ENCODE data around the gene GJE1.

GRCh38 chr6:142118925-142119324, 13.8 kb upstream of the GJE1 start:
- TF ChIP-seq, protein P1, sequence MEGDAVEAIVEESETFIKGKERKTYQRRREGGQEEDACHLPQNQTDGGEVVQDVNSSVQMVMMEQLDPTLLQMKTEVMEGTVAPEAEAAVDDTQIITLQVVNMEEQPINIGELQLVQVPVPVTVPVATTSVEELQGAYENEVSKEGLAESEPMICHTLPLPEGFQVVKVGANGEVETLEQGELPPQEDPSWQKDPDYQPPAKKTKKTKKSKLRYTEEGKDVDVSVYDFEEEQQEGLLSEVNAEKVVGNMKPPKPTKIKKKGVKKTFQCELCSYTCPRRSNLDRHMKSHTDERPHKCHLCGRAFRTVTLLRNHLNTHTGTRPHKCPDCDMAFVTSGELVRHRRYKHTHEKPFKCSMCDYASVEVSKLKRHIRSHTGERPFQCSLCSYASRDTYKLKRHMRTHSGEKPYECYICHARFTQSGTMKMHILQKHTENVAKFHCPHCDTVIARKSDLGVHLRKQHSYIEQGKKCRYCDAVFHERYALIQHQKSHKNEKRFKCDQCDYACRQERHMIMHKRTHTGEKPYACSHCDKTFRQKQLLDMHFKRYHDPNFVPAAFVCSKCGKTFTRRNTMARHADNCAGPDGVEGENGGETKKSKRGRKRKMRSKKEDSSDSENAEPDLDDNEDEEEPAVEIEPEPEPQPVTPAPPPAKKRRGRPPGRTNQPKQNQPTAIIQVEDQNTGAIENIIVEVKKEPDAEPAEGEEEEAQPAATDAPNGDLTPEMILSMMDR (conservative IDR thresholded peaks at IDR 0.05) = no peak
- TF ChIP-seq EZH2 (IDR thresholded peaks at IDR 0.05; ENCODE audit: low read depth) = no peak
